SJSA1 (cell line): ENCODE results near the gene POC5. TPM values are rescaled to one million over a fixed set of nuclear protein-coding genes. Genes with fewer than 3 reads are reported as not detected.

Experiments used
- DNase-seq, 2 experiments: peaks; one replicate each; pipeline ENCODE4 v3.0.0-alpha.2; 2015 to 2020; ENCODE audit warnings: low spot score in 2 of 2, low read depth in 1 of 2
- H3K27ac ChIP-seq: fragments of 250-450 bp; sonication (Bioruptor Pico); 2 replicates; pipeline ENCODE4 v1.5.1; 2020; ENCODE audit warnings: mild to moderate bottlenecking, moderate library complexity
- H3K27me3 ChIP-seq: fragments of 250-450 bp; sonication (Bioruptor Pico); replicated peaks from 2 replicates; pipeline ENCODE4 v1.5.1; 2020; ENCODE audit warnings: mild to moderate bottlenecking, moderate library complexity
- H3K36me3 ChIP-seq: fragments of 250-450 bp; sonication (Bioruptor Pico); 2 replicates; pipeline ENCODE4 v1.5.1; 2020; ENCODE audit warnings: mild to moderate bottlenecking
- H3K4me1 ChIP-seq: fragments of 250-450 bp; sonication (Bioruptor Pico); replicated peaks from 2 replicates; pipeline ENCODE4 v1.6.1; 2021; ENCODE audit warnings: mild to moderate bottlenecking
- H3K4me3 ChIP-seq: fragments of 250-450 bp; sonication (Bioruptor Pico); 2 replicates; pipeline ENCODE4 v1.5.1; 2020; ENCODE audit warnings: mild to moderate bottlenecking
- H3K9me3 ChIP-seq: fragments of 250-450 bp; sonication (Bioruptor Pico); replicated peaks from 2 replicates; pipeline ENCODE4 v1.5.1; 2020; ENCODE audit warnings: mild to moderate bottlenecking
- total RNA-seq: library from RNA; depleted of rRNA; stranded (reverse); fragments of >200 nt; shearing (Covaris generic); gene quantifications from 2 replicates; pipeline ENCODE4 v1.2.3, GENCODE V29; 2014

POC5 gene
- total RNA-seq, 1 experiment from 2014 or later = 27.9 TPM

- Histone ChIP-seq H3K36me3 (no peaks in the 10 kb centered on the region), H3K4me1 (0 out of 2 replicates have a peak, but pooled peaks cover 3% of the 10 kb centered on the region), H3K27me3 (no peaks in the 10 kb centered on the region), H3K27ac (no peak overlapping the region), H3K4me3 (no peak overlapping the region), H3K9me3 (no peaks in the 10 kb centered on the region)
- DNase-seq = no peak
These were observed 53.5 kb downstream of the POC5 start for GRCh38 chr5:75663579-75664284.

GRCh38 chr5:75662061-75662460, 55.2 kb downstream of the POC5 start:
- Histone ChIP-seq H3K27ac (no peak overlapping the region), H3K4me3 (no peak overlapping the region), H3K27me3 (no peaks in the 10 kb centered on the region), H3K4me1 (no peaks in the 10 kb centered on the region), H3K36me3 (no peaks in the 10 kb centered on the region), H3K9me3 (no peaks in the 10 kb centered on the region)
- DNase-seq = no peak

GRCh38 chr5:75660678-75661465, 56.4 kb downstream of the POC5 start:
- Histone ChIP-seq H3K27me3 (no peaks in the 10 kb centered on the region), H3K27ac (no peak overlapping the region), H3K4me1 (peaks cover 11% of the 10 kb centered on the region), H3K4me3 (no peak overlapping the region), H3K9me3 (no peaks in the 10 kb centered on the region), H3K36me3 (no peaks in the 10 kb centered on the region)
- no peak for DNase-seq

- H3K9me3 ChIP-seq = no peaks in the 10 kb centered on the region
- no peak overlapping the region for H3K4me3 ChIP-seq
- no peaks in the 10 kb centered on the region for H3K27me3 ChIP-seq
- no peak for DNase-seq
- no peaks in the 10 kb centered on the region for H3K36me3 ChIP-seq
- H3K4me1 ChIP-seq = peaks cover 13% of the 10 kb centered on the region
- H3K27ac ChIP-seq = no peak overlapping the region
These were observed 57.3 kb downstream of the POC5 start for GRCh38 chr5:75659791-75660450.

- Histone ChIP-seq H3K36me3 (no peaks in the 10 kb centered on the region), H3K4me3 (peak overlapping the region; percentile 36), H3K9me3 (no peaks in the 10 kb centered on the region), H3K4me1 (peaks cover 29% of the 10 kb centered on the region), H3K27ac (peak overlapping the region; percentile 45), H3K27me3 (no peaks in the 10 kb centered on the region)
- peak in 1 of 2 experiments; percentile 40 for DNase-seq
These were observed 60.8 kb downstream of the POC5 start for GRCh38 chr5:75656311-75657003.

GRCh38 chr5:75654693-75655295, 62.4 kb downstream of the POC5 start:
- Histone ChIP-seq H3K4me1 (peaks cover 29% of the 10 kb centered on the region), H3K36me3 (no peaks in the 10 kb centered on the region), H3K27me3 (no peaks in the 10 kb centered on the region), H3K9me3 (no peaks in the 10 kb centered on the region), H3K27ac (no peak overlapping the region), H3K4me3 (no peak overlapping the region)
- DNase-seq = no peak

GRCh38 chr5:75653521-75653920, 63.7 kb downstream of the POC5 start:
- no peaks in the 10 kb centered on the region for H3K9me3 ChIP-seq
- H3K36me3 ChIP-seq = no peaks in the 10 kb centered on the region
- no peak for DNase-seq
- no peak overlapping the region for H3K27ac ChIP-seq
- no peaks in the 10 kb centered on the region for H3K27me3 ChIP-seq
- H3K4me3 ChIP-seq = no peak overlapping the region
- H3K4me1 ChIP-seq = peaks cover 29% of the 10 kb centered on the region

- peaks cover 27% of the 10 kb centered on the region for H3K4me1 ChIP-seq
- H3K4me3 ChIP-seq = no peak overlapping the region
- DNase-seq = no peak
- no peaks in the 10 kb centered on the region for H3K36me3 ChIP-seq
- no peaks in the 10 kb centered on the region for H3K9me3 ChIP-seq
- no peaks in the 10 kb centered on the region for H3K27me3 ChIP-seq
- no peak overlapping the region for H3K27ac ChIP-seq
These were observed 65.5 kb downstream of the POC5 start for GRCh38 chr5:75651575-75652238.

GRCh38 chr5:75648712-75649111, 68.5 kb downstream of the POC5 start:
- H3K4me1 ChIP-seq = peaks cover 12% of the 10 kb centered on the region
- no peak overlapping the region for H3K4me3 ChIP-seq
- no peaks in the 10 kb centered on the region for H3K27me3 ChIP-seq
- H3K9me3 ChIP-seq = no peaks in the 10 kb centered on the region
- no peak overlapping the region for H3K27ac ChIP-seq
- H3K36me3 ChIP-seq = no peaks in the 10 kb centered on the region
- no peak for DNase-seq

- no peaks in the 10 kb centered on the region for H3K36me3 ChIP-seq
- H3K9me3 ChIP-seq = no peaks in the 10 kb centered on the region
- no peak for DNase-seq
- no peak overlapping the region for H3K4me3 ChIP-seq
- H3K4me1 ChIP-seq = peaks cover 28% of the 10 kb centered on the region
- peak overlapping the region; percentile 95 for H3K27ac ChIP-seq
- no peaks in the 10 kb centered on the region for H3K27me3 ChIP-seq
These were observed 76.4 kb downstream of the POC5 start for GRCh38 chr5:75640826-75641225.

GRCh38 chr5:75640395-75640794, 76.8 kb downstream of the POC5 start:
- Histone ChIP-seq H3K4me3 (no peak overlapping the region), H3K4me1 (peaks cover 28% of the 10 kb centered on the region), H3K27me3 (no peaks in the 10 kb centered on the region), H3K9me3 (no peaks in the 10 kb centered on the region), H3K27ac (peak overlapping the region; percentile 95), H3K36me3 (no peaks in the 10 kb centered on the region)
- DNase-seq = peak; percentile 57 to 83

GRCh38 chr5:75639535-75640311, 77.5 kb downstream of the POC5 start:
- H3K27ac ChIP-seq = peak overlapping the region; percentile 95
- H3K9me3 ChIP-seq = no peaks in the 10 kb centered on the region
- no peaks in the 10 kb centered on the region for H3K27me3 ChIP-seq
- no peak overlapping the region for H3K4me3 ChIP-seq
- no peak for DNase-seq
- peaks cover 28% of the 10 kb centered on the region for H3K4me1 ChIP-seq
- H3K36me3 ChIP-seq = no peaks in the 10 kb centered on the region
